ENCODE data around the gene ART3.

GRCh38 chr4:76144546-76144945, 70.0 kb downstream of the ART3 start:
- TF ChIP-seq YY1 (IDR thresholded peaks at IDR 0.05; ENCODE audit: insufficient read depth, insufficient read length) (no peak), SUZ12 (IDR thresholded peaks at IDR 0.05; ENCODE audit: extremely low read depth, insufficient read depth, insufficient read length) (no peak)
